Measurements from ENCODE around the gene SAP30BP. TPM values are rescaled to one million over a fixed set of nuclear protein-coding genes. Genes with fewer than 3 reads are reported as not detected.

The SAP30BP gene
- polyA plus RNA-seq, 2 of the 4 experiments (the other 2 are of a cell fraction): 103 to 139 TPM

DNA sequence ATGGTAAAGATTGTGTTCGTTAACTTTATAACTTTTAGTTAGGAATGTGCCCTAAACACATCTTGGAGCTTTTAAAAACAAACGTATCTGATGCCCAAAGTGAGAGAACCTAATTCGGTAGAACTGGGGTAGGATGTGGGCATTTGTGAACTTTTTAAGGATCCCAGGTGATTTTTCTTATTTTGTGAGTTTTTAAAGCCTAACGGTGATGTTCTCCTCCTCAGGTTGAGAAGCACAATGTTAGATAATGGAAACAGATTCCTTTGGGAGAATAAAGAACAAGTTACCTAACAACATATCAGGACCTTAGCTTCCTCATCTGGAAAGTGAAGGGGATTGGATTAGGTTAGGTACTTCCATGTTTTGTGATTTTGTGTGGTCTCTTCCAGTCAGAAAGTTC, 687 bp downstream of the SAP30BP start:
- ATAC-seq: no peak
- CTCF ChIA-PET: interaction anchor here (0.6 to 50.8 kb wide), 6 partner anchors 11 to 143 kb away, joined by 3 to 2254 read pairs (median 4); partner anchors contain the start of genes GALK1, LLGL2 and SMIM5
- no peak for DNase-seq (ENCODE audit: low read depth in 1 of 2, low spot score in 1 of 2)
- no peak for FAIRE-seq
- POLR2A ChIA-PET: interaction anchor here (0.5 to 1.3 kb wide), 5 partner anchors 10 to 70 kb away, joined by 4 to 7 read pairs (median 5); no protein-coding TSS in a partner anchor
- TF ChIP-seq HOXA7 (CRISPR knock-in tag; IDR thresholded peaks at IDR 0.05): 0 out of 2 replicates have a peak, but pooled peaks have one; percentile 78
- no peak for TF ChIP-seq JUN (IDR thresholded peaks at IDR 0.05)
- Histone ChIP-seq H3K4me3 (peak overlapping the region; percentile 72), H3K9me3 (no peaks in the 10 kb centered on the region), H3K4me1 (peaks cover 16% of the 10 kb centered on the region), H3K4me2 (peak overlapping the region; percentile 88), H3K27ac (peak overlapping the region; percentile 81 to 91)
- 3% methylated on average over 4 of the region's 4 CpGs for WGBS (ENCODE audit: missing lambda C conversion rate)

DNA sequence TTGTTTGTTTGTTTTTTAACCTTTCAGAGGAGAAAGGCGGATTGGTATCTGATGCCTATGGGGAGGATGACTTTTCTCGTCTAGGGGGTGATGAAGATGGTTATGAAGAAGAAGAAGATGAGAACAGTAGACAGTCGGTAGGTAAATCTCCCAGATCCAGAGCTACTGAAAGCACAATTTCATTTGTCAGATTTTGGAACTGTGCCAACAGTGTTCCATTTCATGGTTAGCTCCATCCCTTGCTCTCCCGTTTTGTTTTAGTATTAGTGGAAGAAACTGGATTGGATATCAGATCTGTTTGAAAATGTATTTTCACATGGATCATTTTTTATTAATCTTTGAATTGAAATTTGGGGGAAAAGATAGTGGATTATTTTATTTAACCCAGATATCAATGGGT, 1.4 kb downstream of the SAP30BP start:
- no peak for ATAC-seq
- peaks cover 16% of the 10 kb centered on the region for H3K4me1 ChIP-seq
- H3K4me3 ChIP-seq: peak overlapping the region; percentile 72
- TF ChIP-seq EHMT2 (IDR thresholded peaks at IDR 0.05; ENCODE audit: low read depth): no peak
- TF ChIP-seq, protein P1, sequence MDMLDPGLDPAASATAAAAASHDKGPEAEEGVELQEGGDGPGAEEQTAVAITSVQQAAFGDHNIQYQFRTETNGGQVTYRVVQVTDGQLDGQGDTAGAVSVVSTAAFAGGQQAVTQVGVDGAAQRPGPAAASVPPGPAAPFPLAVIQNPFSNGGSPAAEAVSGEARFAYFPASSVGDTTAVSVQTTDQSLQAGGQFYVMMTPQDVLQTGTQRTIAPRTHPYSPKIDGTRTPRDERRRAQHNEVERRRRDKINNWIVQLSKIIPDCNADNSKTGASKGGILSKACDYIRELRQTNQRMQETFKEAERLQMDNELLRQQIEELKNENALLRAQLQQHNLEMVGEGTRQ (IDR thresholded peaks at IDR 0.05): no peak
- no peak for TF ChIP-seq GATA3 (IDR thresholded peaks at IDR 0.05; ENCODE audit: borderline replicate concordance)
- TF ChIP-seq JUNB (IDR thresholded peaks at IDR 0.05): no peak
- TF ChIP-seq NPAS2 (CRISPR knock-in tag; IDR thresholded peaks at IDR 0.05; ENCODE audit: borderline replicate concordance): no peak
- TF ChIP-seq CBX2 (IDR thresholded peaks at IDR 0.05; ENCODE audit: borderline replicate concordance, low read depth): no peak
- no peak for TF ChIP-seq CEBPB (IDR thresholded peaks at IDR 0.05)
- no peak for TF ChIP-seq POLR2A (IDR thresholded peaks at IDR 0.05; ENCODE audit: low read length)
- no peak for TF ChIP-seq SMC3 (IDR thresholded peaks at IDR 0.05)
- TF ChIP-seq, protein P2, sequence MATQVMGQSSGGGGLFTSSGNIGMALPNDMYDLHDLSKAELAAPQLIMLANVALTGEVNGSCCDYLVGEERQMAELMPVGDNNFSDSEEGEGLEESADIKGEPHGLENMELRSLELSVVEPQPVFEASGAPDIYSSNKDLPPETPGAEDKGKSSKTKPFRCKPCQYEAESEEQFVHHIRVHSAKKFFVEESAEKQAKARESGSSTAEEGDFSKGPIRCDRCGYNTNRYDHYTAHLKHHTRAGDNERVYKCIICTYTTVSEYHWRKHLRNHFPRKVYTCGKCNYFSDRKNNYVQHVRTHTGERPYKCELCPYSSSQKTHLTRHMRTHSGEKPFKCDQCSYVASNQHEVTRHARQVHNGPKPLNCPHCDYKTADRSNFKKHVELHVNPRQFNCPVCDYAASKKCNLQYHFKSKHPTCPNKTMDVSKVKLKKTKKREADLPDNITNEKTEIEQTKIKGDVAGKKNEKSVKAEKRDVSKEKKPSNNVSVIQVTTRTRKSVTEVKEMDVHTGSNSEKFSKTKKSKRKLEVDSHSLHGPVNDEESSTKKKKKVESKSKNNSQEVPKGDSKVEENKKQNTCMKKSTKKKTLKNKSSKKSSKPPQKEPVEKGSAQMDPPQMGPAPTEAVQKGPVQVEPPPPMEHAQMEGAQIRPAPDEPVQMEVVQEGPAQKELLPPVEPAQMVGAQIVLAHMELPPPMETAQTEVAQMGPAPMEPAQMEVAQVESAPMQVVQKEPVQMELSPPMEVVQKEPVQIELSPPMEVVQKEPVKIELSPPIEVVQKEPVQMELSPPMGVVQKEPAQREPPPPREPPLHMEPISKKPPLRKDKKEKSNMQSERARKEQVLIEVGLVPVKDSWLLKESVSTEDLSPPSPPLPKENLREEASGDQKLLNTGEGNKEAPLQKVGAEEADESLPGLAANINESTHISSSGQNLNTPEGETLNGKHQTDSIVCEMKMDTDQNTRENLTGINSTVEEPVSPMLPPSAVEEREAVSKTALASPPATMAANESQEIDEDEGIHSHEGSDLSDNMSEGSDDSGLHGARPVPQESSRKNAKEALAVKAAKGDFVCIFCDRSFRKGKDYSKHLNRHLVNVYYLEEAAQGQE (IDR thresholded peaks at IDR 0.05): no peak
- TF ChIP-seq CHD2 (IDR thresholded peaks at IDR 0.05; ENCODE audit: low read length, partially characterized antibody): no peak
- TF ChIP-seq, protein P3, sequence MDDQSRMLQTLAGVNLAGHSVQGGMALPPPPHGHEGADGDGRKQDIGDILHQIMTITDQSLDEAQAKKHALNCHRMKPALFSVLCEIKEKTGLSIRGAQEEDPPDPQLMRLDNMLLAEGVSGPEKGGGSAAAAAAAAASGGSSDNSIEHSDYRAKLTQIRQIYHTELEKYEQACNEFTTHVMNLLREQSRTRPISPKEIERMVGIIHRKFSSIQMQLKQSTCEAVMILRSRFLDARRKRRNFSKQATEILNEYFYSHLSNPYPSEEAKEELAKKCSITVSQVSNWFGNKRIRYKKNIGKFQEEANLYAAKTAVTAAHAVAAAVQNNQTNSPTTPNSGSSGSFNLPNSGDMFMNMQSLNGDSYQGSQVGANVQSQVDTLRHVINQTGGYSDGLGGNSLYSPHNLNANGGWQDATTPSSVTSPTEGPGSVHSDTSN (IDR thresholded peaks at IDR 0.05): no peak
- TF ChIP-seq, protein P4, sequence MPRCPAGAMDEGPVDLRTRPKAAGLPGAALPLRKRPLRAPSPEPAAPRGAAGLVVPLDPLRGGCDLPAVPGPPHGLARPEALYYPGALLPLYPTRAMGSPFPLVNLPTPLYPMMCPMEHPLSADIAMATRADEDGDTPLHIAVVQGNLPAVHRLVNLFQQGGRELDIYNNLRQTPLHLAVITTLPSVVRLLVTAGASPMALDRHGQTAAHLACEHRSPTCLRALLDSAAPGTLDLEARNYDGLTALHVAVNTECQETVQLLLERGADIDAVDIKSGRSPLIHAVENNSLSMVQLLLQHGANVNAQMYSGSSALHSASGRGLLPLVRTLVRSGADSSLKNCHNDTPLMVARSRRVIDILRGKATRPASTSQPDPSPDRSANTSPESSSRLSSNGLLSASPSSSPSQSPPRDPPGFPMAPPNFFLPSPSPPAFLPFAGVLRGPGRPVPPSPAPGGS (IDR thresholded peaks at IDR 0.05): no peak
- no peak for TF ChIP-seq CBX8 (IDR thresholded peaks at IDR 0.05)
- no peak for TF ChIP-seq FOXS1 (CRISPR knock-in tag; IDR thresholded peaks at IDR 0.05)
- TF ChIP-seq EHF (CRISPR knock-in tag; IDR thresholded peaks at IDR 0.05): no peak
- POLR2A ChIA-PET: no interaction called here
- CTCF ChIA-PET: interaction anchor here (1.0 to 50.8 kb wide), 4 partner anchors 11 to 159 kb away, joined by 3 to 2254 read pairs (median 968); partner anchors contain the start of genes GALK1 and SMIM5
- DNase-seq (ENCODE audit: low read depth in 1 of 2, low spot score in 1 of 2): no peak
- no peak overlapping the region for H3K27ac ChIP-seq
- FAIRE-seq: no peak
- WGBS (ENCODE audit: missing lambda C conversion rate): 68% methylated on average over 4 of the region's 4 CpGs
- peak overlapping the region; percentile 88 for H3K4me2 ChIP-seq
- no peaks in the 10 kb centered on the region for H3K9me3 ChIP-seq

Measured in A549 (cell line).